Astrocyte of the spinal cord (primary cell): ENCODE results near the gene NAA80.
"Not testable (repeated sequence)": the region's sequence is repeated elsewhere in the genome, so short reads cannot be mapped to it uniquely, and the experiment has no call there.

ENCODE experiments used
- DNase-seq: peaks from one replicate; pipeline ENCODE4 v3.0.0; 2011; ENCODE audit warnings: low read depth, low spot score
- H3K4me3 ChIP-seq: 2 replicates; pipeline ENCODE4 v1.5.1; 2011; ENCODE audit warnings: low read depth, mild to moderate bottlenecking, low read length, moderate library complexity
- in situ Hi-C: cut with HindIII; loops from 2 replicates; pipeline ENCODE4 v1.10.0; 2017; ENCODE audit warnings: low sequenced_read_pairs
- TF ChIP-seq, protein P1 (sequence below): IDR thresholded peaks from 2 replicates; pipeline ENCODE4 v1.5.1; 2012; ENCODE audit warnings: low read depth, mild to moderate bottlenecking, low read length, inconsistent platforms

NAA80 gene

DNA sequence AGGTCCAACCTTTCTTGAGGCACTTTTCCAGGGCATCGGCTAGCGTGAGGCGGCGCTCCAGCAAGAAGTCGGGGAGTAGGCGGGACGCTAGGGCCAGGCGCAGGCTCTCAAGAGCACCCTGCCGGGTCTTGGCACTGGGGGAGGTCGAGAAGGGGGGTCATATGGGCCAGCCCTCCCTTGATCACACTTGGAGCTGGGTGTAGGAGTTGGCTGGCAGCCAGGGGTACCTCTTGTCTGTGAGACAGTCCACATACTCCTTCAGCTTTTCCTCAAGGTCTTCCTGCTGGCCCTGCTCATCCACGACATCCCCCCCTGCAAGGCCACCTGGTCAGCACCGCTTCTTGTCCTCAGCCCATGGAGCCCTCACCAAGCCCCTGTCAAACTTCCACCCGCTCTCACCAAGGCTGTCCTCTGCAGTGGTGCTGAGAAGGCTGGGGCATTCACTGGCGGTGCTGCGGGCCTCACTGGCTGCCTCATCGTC, 9.0 kb downstream of the NAA80 start:
- TF ChIP-seq, protein P1, sequence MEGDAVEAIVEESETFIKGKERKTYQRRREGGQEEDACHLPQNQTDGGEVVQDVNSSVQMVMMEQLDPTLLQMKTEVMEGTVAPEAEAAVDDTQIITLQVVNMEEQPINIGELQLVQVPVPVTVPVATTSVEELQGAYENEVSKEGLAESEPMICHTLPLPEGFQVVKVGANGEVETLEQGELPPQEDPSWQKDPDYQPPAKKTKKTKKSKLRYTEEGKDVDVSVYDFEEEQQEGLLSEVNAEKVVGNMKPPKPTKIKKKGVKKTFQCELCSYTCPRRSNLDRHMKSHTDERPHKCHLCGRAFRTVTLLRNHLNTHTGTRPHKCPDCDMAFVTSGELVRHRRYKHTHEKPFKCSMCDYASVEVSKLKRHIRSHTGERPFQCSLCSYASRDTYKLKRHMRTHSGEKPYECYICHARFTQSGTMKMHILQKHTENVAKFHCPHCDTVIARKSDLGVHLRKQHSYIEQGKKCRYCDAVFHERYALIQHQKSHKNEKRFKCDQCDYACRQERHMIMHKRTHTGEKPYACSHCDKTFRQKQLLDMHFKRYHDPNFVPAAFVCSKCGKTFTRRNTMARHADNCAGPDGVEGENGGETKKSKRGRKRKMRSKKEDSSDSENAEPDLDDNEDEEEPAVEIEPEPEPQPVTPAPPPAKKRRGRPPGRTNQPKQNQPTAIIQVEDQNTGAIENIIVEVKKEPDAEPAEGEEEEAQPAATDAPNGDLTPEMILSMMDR = no peak
- in situ Hi-C loops = no loop called here
- DNase-seq = no peak
- no peak overlapping the region for H3K4me3 ChIP-seq

DNA sequence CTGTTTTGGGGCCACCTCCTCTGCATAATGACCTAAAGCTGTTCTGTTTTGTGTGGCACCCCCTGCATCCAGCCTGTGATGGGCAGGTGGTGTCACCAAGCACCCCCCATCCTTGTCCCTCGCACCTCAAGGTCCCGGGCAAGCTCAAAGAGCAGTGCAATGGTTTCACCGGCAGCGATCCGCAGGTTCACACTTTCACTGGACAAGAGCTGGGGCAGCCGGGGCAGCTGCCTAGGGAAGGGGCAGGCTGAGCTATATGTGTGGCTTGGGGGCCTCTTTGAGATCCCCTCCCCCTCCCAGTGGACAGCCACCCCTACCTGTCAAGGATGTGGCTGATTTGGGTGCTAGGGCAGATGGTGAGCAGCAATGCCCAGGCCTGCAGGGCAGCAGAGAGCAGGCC, 10.1 kb downstream of the NAA80 start:
- TF ChIP-seq, protein P1 = no peak
- in situ Hi-C loops = no loop called here
- no peak for DNase-seq
- no peak overlapping the region for H3K4me3 ChIP-seq

DNA sequence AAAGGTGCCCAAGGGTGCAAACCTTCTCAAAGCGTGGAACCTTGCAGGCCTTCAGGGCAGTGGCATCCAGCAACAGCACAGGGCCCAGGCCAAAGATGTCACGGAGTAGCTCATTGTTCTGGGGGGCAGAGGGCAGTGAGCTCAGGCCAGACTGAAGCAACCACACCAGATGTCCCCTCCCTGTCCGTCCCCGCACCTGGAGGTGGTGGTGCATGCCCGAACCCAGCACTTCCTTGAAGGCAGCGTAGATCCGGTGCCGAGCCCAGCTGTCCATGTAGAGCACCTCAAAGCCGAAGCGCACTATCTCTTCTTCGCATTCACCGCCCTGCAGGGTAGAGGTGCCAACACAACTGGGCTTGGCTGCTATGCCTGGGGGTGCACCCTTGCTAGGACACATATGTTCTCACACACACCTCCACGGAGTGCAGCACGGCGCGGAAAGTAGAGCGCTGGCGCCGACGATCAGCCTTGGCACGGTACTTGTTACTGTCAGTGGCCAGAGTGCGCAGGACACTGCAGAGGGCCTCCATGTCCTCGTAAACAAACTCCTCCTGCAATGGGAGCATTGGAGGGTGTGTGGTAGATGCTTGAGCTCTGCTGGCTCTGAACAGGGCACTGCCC, 10.7 kb downstream of the NAA80 start:
- in situ Hi-C loops = no loop called here
- no peak overlapping the region for H3K4me3 ChIP-seq
- no peak for DNase-seq
- TF ChIP-seq, protein P1 = no peak

DNA sequence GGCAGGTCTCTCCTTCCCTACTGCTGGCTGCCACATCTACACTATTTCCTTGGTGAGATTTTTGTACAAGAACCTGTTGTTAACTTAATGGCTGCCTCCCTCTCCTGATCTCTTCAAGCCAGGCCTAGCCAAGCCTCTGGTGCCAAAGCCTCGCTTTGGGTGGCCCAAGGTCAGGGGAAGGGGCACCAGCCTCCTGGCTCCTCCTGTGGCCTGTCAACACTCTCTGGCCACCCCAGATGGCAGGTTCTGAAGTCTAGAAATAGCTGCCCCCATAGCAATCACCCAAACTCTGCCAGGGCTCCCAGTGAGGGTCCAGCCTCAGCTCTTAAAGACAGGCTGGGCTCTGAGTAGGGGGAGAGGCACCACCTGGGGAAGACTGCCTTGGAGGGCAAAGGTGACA, 11.9 kb downstream of the NAA80 start:
- no peak overlapping the region for H3K4me3 ChIP-seq
- in situ Hi-C loops = no loop called here
- no peak for DNase-seq
- TF ChIP-seq, protein P1 = no peak

DNA sequence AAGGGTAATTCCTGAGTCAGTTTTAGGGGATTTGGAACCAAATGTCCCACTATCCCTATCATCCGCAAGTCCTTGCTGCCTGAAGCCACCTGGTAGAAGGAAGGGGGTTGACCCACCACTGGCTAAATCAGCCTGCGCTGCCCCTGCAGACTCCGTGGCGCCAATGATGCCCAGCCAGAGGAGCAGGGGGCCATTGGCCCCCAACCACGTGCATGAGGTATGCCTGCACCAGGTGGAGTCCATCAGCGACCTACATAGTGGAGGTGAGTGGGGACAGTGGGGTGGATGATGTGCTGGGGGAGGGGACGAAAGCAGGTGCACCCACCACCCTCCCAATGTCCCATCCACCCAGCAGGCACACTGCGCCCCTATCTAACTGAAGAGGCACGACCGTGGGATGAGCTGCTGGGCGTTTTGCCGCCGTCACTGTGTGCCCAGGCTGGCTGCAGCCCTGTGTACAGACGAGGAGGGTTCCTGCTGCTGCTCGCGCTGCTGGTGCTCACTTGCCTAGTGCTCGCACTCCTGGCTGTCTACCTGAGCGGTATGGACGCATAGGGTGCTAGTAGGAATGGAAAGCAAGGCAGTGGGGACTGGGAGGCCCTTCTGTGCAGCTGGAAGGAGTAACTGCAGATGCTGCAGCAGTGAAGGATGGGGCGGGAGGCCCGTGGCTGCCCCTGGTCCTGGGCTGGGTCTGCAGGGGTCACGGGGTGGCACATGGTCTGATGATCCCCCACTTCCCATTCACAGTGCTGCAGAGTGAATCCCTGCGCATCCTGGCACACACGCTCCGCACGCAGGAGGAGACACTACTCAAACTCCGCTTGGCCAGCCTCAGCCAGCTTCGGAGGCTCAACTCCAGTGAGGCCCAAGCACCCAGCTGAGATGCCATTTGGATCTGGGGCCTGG, 12.6 kb downstream of the NAA80 start:
- in situ Hi-C loops = no loop called here
- TF ChIP-seq, protein P1 = no peak
- no peak overlapping the region for H3K4me3 ChIP-seq
- DNase-seq = no peak

DNA sequence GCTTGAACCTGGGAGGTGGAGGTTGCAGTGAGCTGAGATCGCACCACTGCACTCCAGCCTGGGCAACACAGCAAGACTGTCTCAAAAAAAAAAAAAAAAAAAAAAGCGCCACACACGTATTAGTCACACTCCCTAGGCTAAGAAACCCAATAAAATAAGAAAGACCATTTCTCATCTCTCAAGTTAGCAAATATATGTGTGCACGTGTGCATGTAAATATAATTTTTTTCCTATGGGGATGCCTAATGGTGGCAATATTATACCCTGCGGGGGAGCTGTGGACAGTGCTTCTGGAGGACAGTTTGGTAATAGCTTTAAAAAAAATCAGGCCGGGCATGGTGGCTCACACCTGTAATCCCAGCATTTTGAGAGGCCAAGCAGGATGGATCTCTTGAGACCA, 15.1 kb downstream of the NAA80 start:
- H3K4me3 ChIP-seq, in situ Hi-C loops, DNase-seq: not testable (repeated sequence)
